ENCODE measurements around the gene CNPY1.

DNA sequence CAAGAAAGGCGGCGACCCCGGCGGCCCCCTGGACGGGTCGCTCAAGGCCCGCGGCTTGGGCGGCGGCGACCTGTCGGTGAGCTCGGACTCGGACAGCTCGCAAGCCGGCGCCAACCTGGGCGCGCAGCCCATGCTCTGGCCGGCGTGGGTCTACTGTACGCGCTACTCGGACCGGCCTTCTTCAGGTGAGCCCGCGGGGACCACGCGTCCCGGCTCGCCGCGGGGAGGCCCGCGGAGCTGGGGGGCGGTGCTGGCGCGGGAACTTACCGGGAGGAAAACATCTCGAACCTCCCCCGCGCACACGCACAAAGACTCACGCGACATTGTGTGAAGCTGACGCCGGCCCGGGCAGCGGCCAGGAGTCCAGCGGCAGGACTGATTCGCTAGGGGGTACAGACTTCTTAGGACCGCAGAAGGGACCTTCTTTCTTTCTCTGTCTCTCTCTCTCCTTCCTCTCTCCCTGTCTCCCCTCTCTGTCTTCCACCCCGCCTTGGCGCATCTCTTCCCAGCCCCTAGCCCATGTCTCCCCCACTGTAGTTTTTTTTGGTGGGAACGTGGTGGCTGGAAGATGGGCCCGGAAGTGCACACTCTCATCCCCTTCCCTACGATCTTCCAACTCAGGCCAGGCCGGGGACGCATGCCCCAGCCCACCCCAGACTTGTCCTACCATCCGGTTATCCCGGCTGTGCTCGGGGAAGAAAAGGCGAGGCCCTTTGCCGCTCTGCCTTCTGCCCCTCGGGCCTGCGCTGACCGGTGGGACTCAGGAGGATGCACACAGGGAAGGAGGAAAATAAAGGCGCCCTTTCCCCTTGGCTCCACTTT lies 87.3 kb downstream of the CNPY1 start:
- TF ChIP-seq CTCF (IDR thresholded peaks at IDR 0.05): no peak
- TF ChIP-seq POLR2A (IDR thresholded peaks at IDR 0.05): no peak
- no peak for TF ChIP-seq EP300 (IDR thresholded peaks at IDR 0.05)

Measured in stomach (tissue), 4 donors.